ENCODE data around the gene MRPL14. TPM values are rescaled to one million over a fixed set of nuclear protein-coding genes. Genes with fewer than 3 reads are reported as not detected.

The MRPL14 gene
- total and polyA plus RNA-seq, 9 of the 15 experiments (the other 6 are each of a cell fraction or from before 2014, with no cell fraction given): 126 to 424 (median 165) TPM

GRCh38 chr6:44127186-44128019 is at the start of gene MRPL14, which contains the start of gene TMEM63B (continued):
- no peak for TF ChIP-seq SMAD4 (CRISPR knock-in tag; conservative IDR thresholded peaks at IDR 0.05)
- no peak for TF ChIP-seq ZNF175 (CRISPR knock-in tag; IDR thresholded peaks at IDR 0.05; ENCODE audit: low read depth)
- no peak; a peak in 1 of 4 replicates for TF ChIP-seq SIN3A (IDR thresholded peaks at IDR 0.05; ENCODE audit: borderline replicate concordance in 2 of 2, control insufficient read depth in 1 of 2, low read depth in 2 of 2, low read length in 2 of 2)
- TF ChIP-seq ZNF146 (CRISPR knock-in tag; IDR thresholded peaks at IDR 0.05; ENCODE audit: unreplicated experiment): no peak
- TF ChIP-seq C11orf30 (IDR thresholded peaks at IDR 0.05; ENCODE audit: low read depth): no peak
- TF ChIP-seq ZFX (CRISPR knock-in tag; IDR thresholded peaks at IDR 0.05): peak; percentile 89
- TF ChIP-seq SP2 (IDR thresholded peaks at IDR 0.05; ENCODE audit: extremely low read depth, low read depth, low read length, poor library complexity, severe bottlenecking): no peak
- TF ChIP-seq HOXB6 (CRISPR knock-in tag; IDR thresholded peaks at IDR 0.05; ENCODE audit: borderline replicate concordance): no peak
- no peak for TF ChIP-seq SRSF1 (IDR thresholded peaks at IDR 0.05; ENCODE audit: low read depth, low read length)
- no peak for TF ChIP-seq PRDM10 (IDR thresholded peaks at IDR 0.05; ENCODE audit: partially characterized antibody)
- TF ChIP-seq MNT (conservative IDR thresholded peaks at IDR 0.05): peak in 1 of 2 experiments; percentile 82; a peak in 3 of 4 replicates
- no peak for TF ChIP-seq ZNF408 (CRISPR knock-in tag; IDR thresholded peaks at IDR 0.05; ENCODE audit: low read depth)
- TF ChIP-seq CCNT2 (IDR thresholded peaks at IDR 0.05; ENCODE audit: borderline replicate concordance, extremely low read depth, insufficient read length, low read depth, low read length): peak; percentile 68
- peak; percentile 87 for TF ChIP-seq SUPT5H (IDR thresholded peaks at IDR 0.05)
- TF ChIP-seq RCOR1 (IDR thresholded peaks at IDR 0.05; ENCODE audit: borderline replicate concordance in 1 of 2, low read depth in 2 of 2, low read length in 2 of 2): no peak
- no peak for TF ChIP-seq MCM7 (IDR thresholded peaks at IDR 0.05)
- TF ChIP-seq CBX1 (IDR thresholded peaks at IDR 0.05; ENCODE audit: low read depth): peak; percentile 36; the same call in 1 of the 2 replicates
- TF ChIP-seq BHLHE40 (IDR thresholded peaks at IDR 0.05; ENCODE audit: low read length): no peak
- TF ChIP-seq ZNF639 (CRISPR knock-in tag; conservative IDR thresholded peaks at IDR 0.05 in 1 of 2, IDR thresholded peaks at IDR 0.05 in 1 of 2): peak in 1 of 2 experiments; percentile 56; a peak in 2 of 4 replicates

Data from K562 (cell line).